ENCODE data around the gene PRKRA. TPM values are rescaled to one million over a fixed set of nuclear protein-coding genes. Genes with fewer than 3 reads are reported as not detected.

PRKRA gene
- total RNA-seq: 51.8 and 66.1 TPM in 2 replicates

GRCh38 chr2:178450774-178451525 is at the start of gene PRKRA, which contains the start of gene PJVK:
PRKRA (minus strand) TSS chr2:178451175; CDS start chr2:178451030, 145 bp downstream.
PJVK (plus strand) TSS chr2:178451378; CDS start chr2:178453410, 2,032 bp downstream.

GRCh38 chr2:178480227-178481181 is 29.5 kb upstream of the PRKRA start, which contains the start of gene PLEKHA3:
PLEKHA3 (plus strand) TSS chr2:178480457; CDS start chr2:178480870, 413 bp downstream.

GRCh38 chr2:178478439-178479274 is 27.7 kb upstream of the PRKRA start, which contains the start of gene FKBP7:
FKBP7 (minus strand) TSS chr2:178478600; CDS start chr2:178478499, 101 bp downstream.

Other genes starting within 250 kb of the PRKRA start
- gene PJVK, start 203 bp upstream of the PRKRA start, total RNA-seq: 1.1 and 2.2 TPM in 2 replicates
- 48.2 and 49.1 TPM in 2 replicates for gene FKBP7, start 27.4 kb upstream of the PRKRA start, total RNA-seq
- 8.0 and 8.5 TPM in 2 replicates for gene PLEKHA3, start 29.3 kb upstream of the PRKRA start, total RNA-seq